Measurements from ENCODE around the gene CCDC171.
"Not testable (repeated sequence)": the region's sequence is repeated elsewhere in the genome, so short reads cannot be mapped to it uniquely, and the experiment has no call there.

The CCDC171 gene

GRCh38 chr9:15697446-15697851 lies 144.6 kb downstream of the CCDC171 start:
- DNase-seq, result no peak

- not testable (repeated sequence) for DNase-seq
These were observed 147.2 kb downstream of the CCDC171 start for GRCh38 chr9:15699876-15700559.

- DNase-seq, result no peak
These were observed 154.2 kb downstream of the CCDC171 start for GRCh38 chr9:15707000-15707399.

GRCh38 chr9:15711531-15711930 lies 158.7 kb downstream of the CCDC171 start:
- DNase-seq, result no peak

GRCh38 chr9:15711931-15712330 lies 159.1 kb downstream of the CCDC171 start:
- no peak for DNase-seq

GRCh38 chr9:15714746-15715145 lies 161.9 kb downstream of the CCDC171 start:
- no peak for DNase-seq

- DNase-seq, result no peak
These were observed 164.6 kb downstream of the CCDC171 start for GRCh38 chr9:15717290-15717967.

- DNase-seq, result no peak
These were observed 165.6 kb downstream of the CCDC171 start for GRCh38 chr9:15718423-15718822.

GRCh38 chr9:15720861-15721260 lies 168.0 kb downstream of the CCDC171 start:
- no peak for DNase-seq

- DNase-seq, result no peak
These were observed 170.0 kb downstream of the CCDC171 start for GRCh38 chr9:15722888-15723287.

GRCh38 chr9:15724016-15724415 lies 171.2 kb downstream of the CCDC171 start:
- DNase-seq, result no peak

- no peak for DNase-seq
These were observed 171.8 kb downstream of the CCDC171 start for GRCh38 chr9:15724612-15725011.

GRCh38 chr9:15725953-15726352 lies 173.1 kb downstream of the CCDC171 start:
- no peak for DNase-seq

GRCh38 chr9:15729507-15729906 lies 176.7 kb downstream of the CCDC171 start:
- no peak for DNase-seq

GRCh38 chr9:15735083-15735857 lies 182.4 kb downstream of the CCDC171 start:
- DNase-seq, result no peak

- DNase-seq, result no peak
These were observed 183.7 kb downstream of the CCDC171 start for GRCh38 chr9:15736569-15736968.

- no peak for DNase-seq
These were observed 185.2 kb downstream of the CCDC171 start for GRCh38 chr9:15738011-15738410.

- DNase-seq, result no peak
These were observed 188.2 kb downstream of the CCDC171 start for GRCh38 chr9:15741015-15741414.

GRCh38 chr9:15743512-15743911 lies 190.7 kb downstream of the CCDC171 start:
- no peak for DNase-seq

- no peak for DNase-seq
These were observed 191.4 kb downstream of the CCDC171 start for GRCh38 chr9:15744196-15744595.

GRCh38 chr9:15746905-15747304 lies 194.1 kb downstream of the CCDC171 start:
- no peak for DNase-seq

- no peak for DNase-seq
These were observed 202.8 kb downstream of the CCDC171 start for GRCh38 chr9:15755660-15756059.

GRCh38 chr9:15761551-15761950 lies 208.7 kb downstream of the CCDC171 start:
- no peak for DNase-seq

GRCh38 chr9:15763371-15763770 lies 210.5 kb downstream of the CCDC171 start:
- no peak for DNase-seq
